Smooth muscle cell (in vitro differentiated cells): ENCODE data around the gene TARS3. TPM values are rescaled to one million over a fixed set of nuclear protein-coding genes. Genes with fewer than 3 reads are reported as not detected.

Source experiments
- DNase-seq: peaks from one replicate; lab custom pipeline; 2025; ENCODE audit not compliant: unreplicated experiment; lab: John Stamatoyannopoulos, UW
- H2AFZ ChIP-seq: fragments of 200-600 bp; sonication (generic); 2 replicates; pipeline ENCODE4 v1.6.0; 2016; ENCODE audit warnings: antibody characterized with exemption, low read depth, mild to moderate bottlenecking
- H3F3A ChIP-seq: fragments of 200-600 bp; sonication (generic); 2 replicates; pipeline ENCODE4 v1.6.0; 2017; ENCODE audit warnings: antibody characterized with exemption, low read depth
- H3K27ac ChIP-seq: fragments of 200-600 bp; sonication (generic); 2 replicates; pipeline ENCODE4 v1.5.1; 2016; ENCODE audit warnings: low read depth, mild to moderate bottlenecking
- H3K27me3 ChIP-seq: fragments of 200-600 bp; sonication (generic); 2 replicates; pipeline ENCODE4 v1.6.1; 2016; ENCODE audit warnings: low read depth, mild to moderate bottlenecking
- H3K36me3 ChIP-seq: fragments of 200-600 bp; sonication (generic); 2 replicates; pipeline ENCODE4 v1.5.1; 2016; ENCODE audit warnings: low read depth
- H3K4me1 ChIP-seq: fragments of 200-600 bp; sonication (generic); 2 replicates; pipeline ENCODE4 v1.5.1; 2016; ENCODE audit warnings: low read depth
- H3K4me2 ChIP-seq: fragments of 200-600 bp; sonication (generic); 2 replicates; pipeline ENCODE4 v1.6.0; 2016; ENCODE audit warnings: mild to moderate bottlenecking
- H3K4me3 ChIP-seq: fragments of 200-600 bp; sonication (generic); 2 replicates; pipeline ENCODE4 v1.5.1; 2016; ENCODE audit warnings: mild to moderate bottlenecking
- H3K79me2 ChIP-seq: fragments of 200-600 bp; sonication (generic); 2 replicates; pipeline ENCODE4 v1.6.0; 2016; ENCODE audit warnings: low read depth, mild to moderate bottlenecking
- H3K9ac ChIP-seq: fragments of 200-600 bp; sonication (generic); 2 replicates; pipeline ENCODE4 v1.6.0; 2016; ENCODE audit warnings: low read depth
- H3K9me3 ChIP-seq: fragments of 200-600 bp; sonication (generic); replicated peaks from 2 replicates; pipeline ENCODE4 v1.5.1; 2016; ENCODE audit warnings: low read depth
- H4K20me1 ChIP-seq: fragments of 200-600 bp; sonication (generic); 2 replicates; pipeline ENCODE4 v1.6.0; 2016; ENCODE audit warnings: low read depth
- CTCF ChIP-seq: fragments of 200-600 bp; sonication (generic); IDR thresholded peaks from 2 replicates; pipeline ENCODE4 v1.5.1; 2017; ENCODE audit warnings: borderline replicate concordance, mild to moderate bottlenecking, antibody characterized with exemption; ENCODE audit not compliant: insufficient read depth, poor library complexity, severe bottlenecking
- WGBS: methylation state at CpG from one replicate; pipeline ENCODE4 v1.1.7; 2016; ENCODE audit warnings: low lambda C conversion rate; 5-methylcytosine and 5-hydroxymethylcytosine counted together
- polyA plus RNA-seq: library from polyadenylated mRNA; unstranded; fragments of >200 nt; fragmentation: Nextera tagmentation; extraction: Ambion mirVana; gene quantifications from 2 replicates; pipeline ENCODE4 v1.2.1, GENCODE V29; 2016
- small RNA-seq: library from RNA; depleted of rRNA; stranded (forward); fragments of <200 nt; gene quantifications from one replicate; pipeline ENCODE3, GENCODE V24; 2014
- total RNA-seq: library from RNA; depleted of rRNA; stranded (reverse); fragments of >200 nt; gene quantifications from 2 replicates; pipeline ENCODE4 v1.2.3, GENCODE V29; 2014

TARS3 gene
- total and polyA plus RNA-seq, 2 experiments from 2014 or later: 20.0 to 23.0 TPM

- Histone ChIP-seq H3K79me2 (no peaks in the 10 kb centered on the region), H3F3A (no peaks in the 10 kb centered on the region), H3K9me3 (no peaks in the 10 kb centered on the region), H3K9ac (no peak overlapping the region), H3K4me2 (no peak overlapping the region), H3K4me3 (no peak overlapping the region), H3K27ac (no peak overlapping the region), H3K4me1 (no peaks in the 10 kb centered on the region), H3K36me3 (no peaks in the 10 kb centered on the region), H4K20me1 (no peaks in the 10 kb centered on the region), H3K27me3 (no peaks in the 10 kb centered on the region), H2AFZ (no peak overlapping the region)
- no peak for DNase-seq
- no peak for TF ChIP-seq CTCF
- WGBS: 85% methylated on average over 4 of the region's 4 CpGs
Measured at GRCh38 chr15:101604124-101604874, 120.0 kb downstream of the TARS3 start.

Small RNA genes lying within 50 kb of the gene (small RNA-seq; reads per million reads assigned to genes)
- gene RN7SL209P (not detected), gene RNU6-807P (not detected)

Other genes with a start within 250 kb of the TARS3 start
- 17.5 and 21.2 TPM in 2 replicates for gene PCSK6, start 234.8 kb downstream of the TARS3 start, total RNA-seq
- 17.4 and 17.5 TPM in 2 replicates for gene PCSK6, start 234.8 kb downstream of the TARS3 start, polyA plus RNA-seq
- gene TM2D3, start 72.1 kb downstream of the TARS3 start, total RNA-seq: 56.9 and 60.3 TPM in 2 replicates
- 43.6 and 47.2 TPM in 2 replicates for gene TM2D3, start 72.1 kb downstream of the TARS3 start, polyA plus RNA-seq
- gene OR4F6, start 79.0 kb upstream of the TARS3 start, total RNA-seq: not detected in 2 replicates
- gene OR4F6, start 79.0 kb upstream of the TARS3 start, polyA plus RNA-seq: not detected in 2 replicates
- gene OR4F15, start 87.7 kb upstream of the TARS3 start, total RNA-seq: not detected in 2 replicates
- gene OR4F15, start 87.7 kb upstream of the TARS3 start, polyA plus RNA-seq: not detected in 2 replicates